ENCODE measurements around the gene ATRNL1.

GRCh38 chr10:115844591-115844990 is 751.4 kb downstream of the ATRNL1 start:
- TF ChIP-seq POLR2A (IDR thresholded peaks at IDR 0.05) (no peak), EP300 (IDR thresholded peaks at IDR 0.05) (no peak), POLR2AphosphoS5 (IDR thresholded peaks at IDR 0.05) (no peak)

Measured in suprapubic skin (tissue), 4 donors.